GM19328 (cell line): Measurements from ENCODE around the gene SLC6A6.

Source experiments
- ATAC-seq: cut with Tn5 transposase; IDR thresholded peaks from one replicate; pipeline ENCODE4 v1.9.1; 2021; ENCODE audit warnings: mild to moderate bottlenecking, moderate library complexity; ENCODE audit not compliant: unreplicated experiment

The SLC6A6 gene

DNA sequence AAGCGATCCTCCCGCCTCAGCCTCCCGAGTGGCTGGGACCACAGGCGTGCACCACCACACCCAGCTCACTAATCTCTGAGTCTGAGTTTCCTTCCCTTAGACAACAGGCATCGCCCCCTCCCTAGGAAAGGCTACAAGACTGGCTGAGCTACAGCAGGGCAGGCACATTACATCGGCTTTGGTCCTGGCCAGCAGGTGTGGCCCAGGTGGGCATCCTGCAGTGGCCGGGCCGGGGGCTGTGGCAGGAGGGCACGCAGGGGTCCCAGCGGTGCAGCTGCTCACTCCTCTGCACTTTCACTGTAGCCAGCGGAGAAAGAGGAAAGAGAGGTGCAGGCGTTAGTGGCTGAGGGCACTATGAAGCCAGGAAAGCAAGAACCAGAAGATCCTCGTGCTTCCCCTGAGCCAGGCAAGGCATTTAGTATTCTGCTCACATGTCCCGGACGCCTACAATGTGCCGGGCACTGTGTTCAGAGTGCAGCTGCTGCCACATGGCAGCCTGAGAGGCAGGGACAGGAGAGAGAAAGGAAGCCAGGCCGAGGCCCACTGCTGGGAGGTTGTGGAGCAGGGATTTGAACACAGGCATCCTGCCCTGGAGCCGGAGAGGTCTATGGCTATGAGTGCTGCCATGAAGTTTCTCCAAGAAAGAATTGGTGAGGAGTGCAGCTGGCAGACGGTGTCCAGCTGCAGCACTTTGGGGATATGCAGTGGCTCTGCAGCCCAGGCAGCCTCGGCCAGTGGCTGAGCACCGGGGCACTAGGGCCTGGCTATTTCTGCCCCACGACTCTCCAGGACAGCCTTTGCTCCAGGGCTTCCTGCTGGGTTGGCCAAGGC is 115.4 kb downstream of the SLC6A6 start:
- ATAC-seq: no peak

- ATAC-seq: no peak
These were observed 116.0 kb downstream of the SLC6A6 start for GRCh38 chr3:14518432-14518802.

GRCh38 chr3:14518893-14519292 is 116.5 kb downstream of the SLC6A6 start:
- ATAC-seq: no peak

DNA sequence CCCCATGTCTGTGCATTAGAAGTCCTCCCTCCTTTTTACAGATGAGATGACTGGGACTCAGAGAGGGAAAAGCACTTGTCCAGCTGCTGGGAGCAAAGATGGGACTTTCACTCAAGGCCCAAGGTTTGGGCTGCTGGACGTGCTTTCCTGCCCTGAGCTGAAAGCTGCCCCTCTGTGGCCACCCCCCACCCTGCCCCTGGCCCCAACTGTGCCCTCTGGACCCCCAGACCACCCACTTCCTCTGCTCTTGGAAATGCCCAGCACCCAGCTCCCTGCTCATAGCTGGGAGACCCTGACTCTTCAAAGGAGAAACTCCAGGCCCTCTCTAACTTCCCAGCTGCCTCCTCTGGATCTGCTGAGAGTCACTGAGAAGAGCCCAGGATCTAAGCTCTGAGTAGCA is 117.0 kb downstream of the SLC6A6 start:
- ATAC-seq: no peak

DNA sequence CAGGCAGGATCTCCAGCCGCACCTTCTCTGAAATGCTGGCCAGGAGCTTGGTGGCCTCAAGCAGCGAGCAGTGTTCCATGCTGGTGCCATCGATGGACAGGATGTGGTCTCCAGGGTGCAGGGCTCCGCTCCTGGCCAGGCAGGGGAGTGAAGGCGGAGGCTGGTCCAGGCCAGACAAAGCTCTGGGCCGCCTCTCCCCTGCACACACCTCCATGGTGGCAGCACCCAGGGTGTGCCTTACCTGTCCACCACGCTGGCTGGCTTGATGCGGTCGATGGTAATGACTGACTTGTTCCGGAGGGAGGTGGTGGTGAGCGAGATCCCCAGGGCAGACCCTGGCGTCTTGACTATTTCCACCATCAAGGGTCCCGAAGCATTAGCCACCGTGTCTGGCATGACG is 117.7 kb downstream of the SLC6A6 start:
- ATAC-seq: no peak

DNA sequence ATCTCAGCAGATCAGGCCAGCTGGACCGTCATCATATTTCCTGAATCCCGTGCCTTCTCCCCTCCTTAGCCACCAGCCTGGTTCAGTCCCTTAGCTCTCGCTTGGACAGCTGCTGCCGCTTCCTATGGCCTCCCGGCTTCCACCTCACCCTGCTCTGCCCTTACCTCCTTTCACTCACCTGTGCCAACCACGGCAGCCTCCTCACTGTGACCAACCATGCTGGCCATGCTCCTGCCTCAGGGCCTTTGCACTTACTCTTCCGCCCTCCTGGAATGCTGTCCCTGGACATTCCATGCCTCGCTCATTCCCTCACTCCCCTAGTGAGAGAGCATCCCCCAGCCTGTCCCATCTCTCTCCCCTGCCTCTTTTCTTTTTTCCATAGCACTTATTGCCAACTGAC is 118.6 kb downstream of the SLC6A6 start:
- ATAC-seq: no peak

DNA sequence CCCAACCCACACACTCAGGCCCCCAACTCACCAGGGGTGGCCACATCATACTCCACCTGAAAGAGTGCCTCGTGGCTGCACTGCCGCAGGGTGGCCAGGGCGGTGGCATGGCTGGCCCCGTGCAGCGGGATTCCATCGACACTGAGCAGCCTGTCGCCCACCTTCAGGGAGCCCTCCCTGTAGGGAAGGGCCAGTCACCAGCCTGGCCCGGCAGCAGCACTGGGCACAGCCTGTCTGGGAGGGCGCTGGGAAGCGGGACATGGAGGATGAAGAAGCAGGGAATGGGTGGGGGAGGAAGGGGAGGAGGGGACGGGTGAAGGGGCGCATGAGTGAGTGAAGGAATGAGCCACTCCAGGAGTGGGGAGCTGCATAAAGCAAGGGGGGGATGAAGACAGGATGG is 119.2 kb downstream of the SLC6A6 start:
- no peak for ATAC-seq

DNA sequence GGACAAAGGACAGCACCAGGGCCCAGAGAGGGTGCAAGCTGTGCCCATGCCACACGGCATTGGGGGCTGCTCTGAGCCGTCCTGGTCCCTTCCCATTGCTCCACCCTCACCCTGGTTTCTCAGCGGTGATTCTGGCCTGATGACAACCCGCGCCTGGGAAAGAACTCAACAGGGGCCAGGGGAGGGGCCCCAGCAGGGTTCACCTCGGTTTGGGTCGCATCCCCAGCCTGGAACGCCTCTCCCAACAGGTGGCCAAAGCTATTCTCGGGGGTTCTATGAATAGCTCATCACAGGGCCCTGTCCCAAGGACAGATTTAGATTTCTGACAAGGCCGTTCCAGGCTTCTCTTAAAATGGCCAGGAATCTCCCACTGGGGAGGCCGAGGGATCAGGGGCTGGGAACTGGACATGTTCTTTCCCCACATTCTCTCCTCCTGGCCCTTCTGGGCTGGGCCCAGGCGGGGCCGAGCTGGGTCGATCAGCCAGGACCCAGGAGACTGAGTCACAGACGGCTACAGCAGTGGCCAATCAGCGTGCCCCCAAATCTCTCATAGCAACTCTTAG is 119.8 kb downstream of the SLC6A6 start:
- ATAC-seq: no peak

GRCh38 chr3:14522768-14523167 is 120.4 kb downstream of the SLC6A6 start:
- no peak for ATAC-seq

DNA sequence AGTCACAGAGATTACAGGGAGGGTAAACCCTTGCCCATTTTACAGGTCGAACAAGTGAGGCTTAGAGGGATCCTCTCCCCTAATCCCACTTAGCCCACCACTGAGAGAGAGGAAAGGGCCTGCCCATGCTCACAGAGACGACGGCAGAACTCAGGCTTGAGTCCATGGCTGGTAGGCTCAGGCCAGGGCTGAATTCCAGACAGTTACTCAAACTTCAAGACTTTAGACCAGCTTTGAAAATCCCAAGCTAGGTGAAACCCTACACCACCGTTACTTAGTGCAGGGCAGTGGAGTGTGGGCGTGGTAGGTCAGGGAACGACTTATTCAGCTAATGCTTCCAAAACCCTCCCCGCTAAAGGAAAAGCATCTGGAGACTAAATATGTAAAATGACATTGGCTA is 121.4 kb downstream of the SLC6A6 start:
- ATAC-seq: no peak

GRCh38 chr3:14524311-14524711 is 121.9 kb downstream of the SLC6A6 start:
- ATAC-seq: no peak

- ATAC-seq: no peak
These were observed 122.7 kb downstream of the SLC6A6 start for GRCh38 chr3:14524920-14525660.

DNA sequence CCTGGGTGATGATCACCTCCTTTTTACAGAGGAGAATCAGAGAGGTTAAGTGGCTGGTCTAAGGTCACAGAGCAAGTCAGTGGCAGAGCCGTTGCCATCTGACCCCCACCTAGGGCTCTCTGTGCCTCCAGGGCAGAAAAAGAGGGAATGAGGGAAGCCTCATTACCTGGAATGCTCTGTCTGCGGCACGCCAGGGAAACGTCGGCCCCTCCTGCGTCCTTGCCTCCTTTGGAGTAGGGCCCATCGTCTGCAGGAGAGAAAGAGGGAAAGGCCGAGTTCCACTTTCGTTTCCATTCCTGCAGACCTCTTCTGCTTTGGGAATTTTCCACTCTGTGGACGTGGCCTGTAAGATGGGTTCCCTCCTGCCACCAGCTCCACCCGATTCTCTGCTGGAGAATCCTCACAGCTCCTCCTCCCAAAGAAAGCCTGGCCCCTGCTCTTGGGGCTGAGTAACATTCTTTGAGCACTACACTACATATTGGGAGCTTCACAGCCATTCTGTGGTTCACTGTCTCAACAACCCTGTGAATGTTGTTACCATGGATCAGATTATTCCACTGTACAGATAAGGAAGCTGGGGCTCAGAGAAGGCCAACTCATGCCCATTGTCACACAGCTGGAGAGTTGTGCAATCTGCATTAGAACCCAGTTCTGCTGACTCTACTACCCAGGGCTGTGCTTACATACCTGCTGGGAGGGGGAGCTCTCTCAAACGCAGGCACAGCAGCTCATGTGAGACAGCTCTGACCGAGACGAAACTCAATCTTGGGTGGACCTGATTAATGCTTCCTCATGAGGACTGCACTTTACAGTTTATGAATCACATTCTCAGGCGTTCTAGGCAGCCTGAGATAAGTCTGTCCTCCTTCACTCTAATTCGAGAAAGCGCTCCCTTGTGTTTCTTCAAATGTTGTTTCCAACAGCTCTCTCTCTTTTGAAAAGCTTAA is 123.6 kb downstream of the SLC6A6 start:
- no peak for ATAC-seq

DNA sequence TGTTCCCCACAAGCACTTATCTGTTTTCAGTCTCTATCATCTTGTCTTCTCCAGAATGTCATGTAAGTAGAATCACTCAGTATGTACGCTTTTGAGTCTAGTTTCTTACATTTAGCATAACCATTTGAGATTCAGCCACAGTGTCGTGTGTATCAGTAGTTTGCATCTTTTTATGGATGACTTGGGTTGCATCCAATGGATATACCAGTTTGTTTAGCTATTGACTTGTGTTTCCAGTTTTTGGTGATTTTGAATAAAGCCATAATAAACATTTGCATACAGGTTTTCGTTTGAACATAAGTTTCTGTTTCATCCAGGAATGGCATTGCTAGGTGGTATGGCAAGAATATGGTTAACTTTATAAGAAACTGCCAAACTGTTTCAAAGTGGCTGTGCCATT is 125.7 kb downstream of the SLC6A6 start:
- no peak for ATAC-seq

DNA sequence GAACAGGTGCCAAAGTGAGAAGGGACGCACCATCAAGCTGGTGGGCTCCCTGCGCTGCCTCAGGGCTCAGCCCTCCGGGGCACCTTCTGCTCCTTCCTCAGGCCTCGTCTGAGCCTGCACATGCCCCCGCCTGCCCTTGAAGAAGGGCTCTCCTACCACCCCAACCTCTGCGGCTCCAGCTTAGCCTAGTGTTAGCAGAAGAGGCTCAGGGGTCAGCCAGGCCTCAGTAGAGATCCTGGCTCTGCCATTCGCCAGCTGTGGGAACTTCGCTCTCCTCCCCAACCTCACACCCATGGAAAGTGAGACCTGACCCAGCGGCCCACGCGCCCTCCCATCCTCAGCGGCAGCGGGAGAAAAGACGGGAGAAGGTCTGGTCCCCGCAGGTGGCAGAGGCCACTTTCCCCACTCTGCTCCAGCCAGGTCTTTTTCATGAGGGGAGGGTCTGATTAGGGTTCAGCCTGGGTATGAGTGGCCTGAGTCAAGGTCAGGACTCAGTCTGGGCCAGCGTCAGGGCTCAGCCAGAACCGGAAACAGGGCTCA is 129.5 kb downstream of the SLC6A6 start:
- no peak for ATAC-seq

GRCh38 chr3:14532691-14533456 is 130.5 kb downstream of the SLC6A6 start:
- no peak for ATAC-seq

- ATAC-seq: no peak
These were observed 131.1 kb downstream of the SLC6A6 start for GRCh38 chr3:14533457-14533958.

DNA sequence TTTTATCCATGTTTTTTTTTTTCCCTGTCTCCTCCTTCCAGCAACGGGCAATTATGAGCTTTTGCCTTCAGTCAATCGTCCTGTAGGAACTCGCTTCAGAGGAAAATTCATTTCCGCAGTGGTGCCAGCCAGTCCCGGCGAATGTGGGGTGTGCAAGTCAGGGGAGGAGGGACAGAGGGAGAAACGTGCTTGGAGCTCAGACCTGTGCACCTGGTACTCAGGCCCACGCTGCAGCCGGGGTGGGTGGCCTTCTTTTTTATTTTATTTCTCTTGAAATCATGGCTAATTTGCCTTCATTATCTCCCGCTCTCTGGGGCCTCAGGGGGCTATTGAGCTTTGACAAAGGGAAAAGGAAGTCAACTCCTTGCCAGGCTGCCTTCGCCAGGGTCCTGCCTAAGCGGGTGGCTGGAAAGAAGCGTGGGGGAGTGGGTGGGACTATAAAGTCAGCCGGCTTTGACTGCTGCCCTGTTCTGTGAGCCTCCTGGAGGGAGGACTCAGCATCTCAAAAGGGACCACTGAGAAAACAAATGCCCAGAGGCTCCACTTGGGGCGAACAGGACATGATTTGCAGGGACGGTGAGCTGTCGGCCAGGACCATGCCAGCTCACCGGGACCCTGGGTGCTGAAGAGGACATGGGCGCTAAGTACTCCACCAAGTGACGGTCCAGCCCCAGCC is 132.2 kb downstream of the SLC6A6 start:
- ATAC-seq: no peak

- no peak for ATAC-seq
These were observed 133.2 kb downstream of the SLC6A6 start for GRCh38 chr3:14535616-14536015.
